ENCODE results near the gene CAMSAP1. TPM values are rescaled to one million over a fixed set of nuclear protein-coding genes. Genes with fewer than 3 reads are reported as not detected.

CAMSAP1 gene
- total and polyA plus RNA-seq, 2 experiments from 2014 or later: 2.8 to 12.4 TPM

DNA sequence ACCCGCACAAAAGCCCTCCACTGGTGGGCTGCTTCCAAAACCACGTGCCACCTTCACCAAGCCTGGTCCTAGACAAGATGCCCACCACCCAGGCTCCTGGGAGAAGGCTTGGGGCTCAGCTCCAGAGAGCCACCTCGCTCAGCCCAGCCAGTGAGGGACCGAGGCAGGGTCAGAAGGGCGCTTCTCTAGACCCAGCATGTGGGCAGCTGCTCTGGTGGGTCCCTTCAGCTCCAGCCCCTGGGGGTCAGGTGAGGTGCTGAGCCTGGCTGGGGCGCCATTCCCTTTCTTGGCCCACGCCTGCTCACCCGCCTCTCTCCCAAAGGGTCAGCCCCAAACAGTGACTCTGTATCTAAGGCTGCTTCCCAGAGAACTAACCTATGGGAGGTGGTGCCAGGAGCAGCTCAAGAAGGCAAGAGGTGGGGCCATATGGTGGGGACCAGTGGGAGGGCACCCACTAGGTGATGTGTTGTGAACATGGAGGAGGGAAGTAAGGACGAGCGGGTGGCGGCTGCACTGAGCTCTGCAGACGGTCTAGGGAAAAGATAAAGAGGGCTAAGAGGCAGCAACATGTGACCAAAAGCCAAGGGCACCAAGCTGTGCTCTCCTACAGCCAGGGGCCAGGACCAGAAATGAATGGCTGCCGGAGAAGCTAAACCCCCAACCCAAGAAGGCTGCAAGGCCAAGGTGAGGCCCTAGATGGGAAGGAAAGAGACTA is 79.3 kb downstream of the CAMSAP1 start:
- in situ Hi-C loops (cut with MboI): no loop called here
- H3K9me2 ChIP-seq (ENCODE audit: insufficient read depth): no peaks in the 10 kb centered on the region
- H3K9ac ChIP-seq: no peak overlapping the region
- TF ChIP-seq EZH2 (IDR thresholded peaks at IDR 0.05; ENCODE audit: insufficient read depth, poor library complexity, severe bottlenecking) (no peak), EZH2phosphoT487 (IDR thresholded peaks at IDR 0.05; ENCODE audit: insufficient read depth, low read depth) (no peak)
- H3K27me3 ChIP-seq (replicated peaks; ENCODE audit: insufficient read depth): no peaks in the 10 kb centered on the region
- H3F3A ChIP-seq (ENCODE audit: insufficient read depth): no peaks in the 10 kb centered on the region
- peaks cover 3% of the 10 kb centered on the region; the same call in 1 of the 2 replicates for H3K36me3 ChIP-seq (ENCODE audit: low read depth)
- H3K4me2 ChIP-seq (ENCODE audit: unreplicated experiment): no peak overlapping the region
- no peaks in the 10 kb centered on the region; the same call in 1 of the 2 replicates for H4K20me1 ChIP-seq (ENCODE audit: insufficient read depth)
- no peak overlapping the region for H3K4me3 ChIP-seq
- H3K4me1 ChIP-seq (ENCODE audit: insufficient read depth): no peaks in the 10 kb centered on the region
- WGBS, 2 experiments (ENCODE audit: low coverage in 1 of 2, low lambda C conversion rate in 2 of 2, missing lambda C conversion rate in 2 of 2): 98 to 99% methylated on average over 13 of the region's 13 CpGs
- H3K9me3 ChIP-seq (ENCODE audit: low read depth): no peaks in the 10 kb centered on the region
- DNase-seq: no peak
- H3K79me2 ChIP-seq (ENCODE audit: insufficient read depth): peaks cover 26% of the 10 kb centered on the region
- no peak overlapping the region for H2AFZ ChIP-seq
- H3K27ac ChIP-seq: no peak overlapping the region

DNA sequence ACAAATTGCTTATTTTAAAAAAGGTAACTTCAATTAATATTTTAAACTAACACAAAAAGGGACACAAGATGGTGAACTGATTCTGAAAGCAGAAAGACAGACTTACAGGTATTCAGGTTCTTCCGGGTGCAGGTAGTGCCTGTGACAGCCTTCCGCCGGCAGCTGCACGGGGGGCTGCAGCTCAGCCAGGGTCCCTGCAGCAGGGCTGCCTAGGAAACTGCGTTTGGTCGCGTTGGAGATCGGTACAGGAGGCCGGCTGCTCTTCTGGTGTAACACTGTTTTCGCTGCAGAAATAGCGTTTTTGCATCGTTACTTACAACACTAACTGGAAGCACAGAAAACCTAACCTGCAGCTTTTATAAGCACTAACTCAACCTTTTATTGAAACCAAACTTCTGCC is 80.0 kb downstream of the CAMSAP1 start:
- no peak for TF ChIP-seq EZH2phosphoT487 (IDR thresholded peaks at IDR 0.05; ENCODE audit: insufficient read depth, low read depth)
- TF ChIP-seq EZH2 (IDR thresholded peaks at IDR 0.05; ENCODE audit: insufficient read depth, poor library complexity, severe bottlenecking): no peak
- no peak overlapping the region for H3K27ac ChIP-seq
- H3K9me2 ChIP-seq (ENCODE audit: insufficient read depth): no peaks in the 10 kb centered on the region
- no peak overlapping the region for H3K4me2 ChIP-seq (ENCODE audit: unreplicated experiment)
- no peak overlapping the region for H3K4me3 ChIP-seq
- H3K4me1 ChIP-seq (ENCODE audit: insufficient read depth): no peaks in the 10 kb centered on the region
- no peaks in the 10 kb centered on the region; the same call in 1 of the 2 replicates for H4K20me1 ChIP-seq (ENCODE audit: insufficient read depth)
- H3K27me3 ChIP-seq (replicated peaks; ENCODE audit: insufficient read depth): no peaks in the 10 kb centered on the region
- WGBS, 2 experiments (ENCODE audit: low coverage in 1 of 2, low lambda C conversion rate in 2 of 2, missing lambda C conversion rate in 2 of 2): 97 to 98% methylated on average over 12 of the region's 12 CpGs
- no peaks in the 10 kb centered on the region for H3F3A ChIP-seq (ENCODE audit: insufficient read depth)
- in situ Hi-C loops (cut with MboI): no loop called here
- DNase-seq: no peak
- H3K79me2 ChIP-seq (ENCODE audit: insufficient read depth): peaks cover 26% of the 10 kb centered on the region
- H2AFZ ChIP-seq: no peak overlapping the region
- H3K9ac ChIP-seq: no peak overlapping the region
- no peaks in the 10 kb centered on the region for H3K9me3 ChIP-seq (ENCODE audit: low read depth)
- peaks cover 3% of the 10 kb centered on the region; the same call in 1 of the 2 replicates for H3K36me3 ChIP-seq (ENCODE audit: low read depth)

DNA sequence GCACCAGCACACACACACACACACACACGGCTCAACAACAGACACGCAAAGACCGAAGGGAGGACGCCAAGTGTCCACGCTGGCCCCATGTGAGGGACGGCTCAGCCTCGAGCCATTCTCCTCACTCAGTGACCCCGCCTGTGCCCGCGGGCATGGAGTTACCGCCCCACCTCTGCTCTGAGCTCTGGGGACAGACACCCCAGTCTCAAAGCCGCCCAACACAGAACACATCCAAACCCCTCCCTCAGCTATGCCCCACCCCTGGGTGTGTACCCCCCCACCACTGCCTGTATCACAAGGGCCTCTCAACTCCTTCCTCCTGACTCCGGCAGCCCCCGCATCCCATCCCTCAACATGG is 81.2 kb downstream of the CAMSAP1 start:
- Histone ChIP-seq H3K79me2 (ENCODE audit: insufficient read depth) (peaks cover 23% of the 10 kb centered on the region; the same call in 1 of the 2 replicates), H2AFZ (no peak overlapping the region), H4K20me1 (ENCODE audit: insufficient read depth) (no peaks in the 10 kb centered on the region), H3K36me3 (ENCODE audit: low read depth) (peaks cover 3% of the 10 kb centered on the region; the same call in 1 of the 2 replicates), H3F3A (ENCODE audit: insufficient read depth) (no peaks in the 10 kb centered on the region), H3K4me3 (no peak overlapping the region), H3K27ac (no peak overlapping the region), H3K27me3 (replicated peaks; ENCODE audit: insufficient read depth) (no peaks in the 10 kb centered on the region), H3K9ac (no peak overlapping the region), H3K4me2 (ENCODE audit: unreplicated experiment) (no peak overlapping the region), H3K9me2 (ENCODE audit: insufficient read depth) (no peaks in the 10 kb centered on the region), H3K9me3 (ENCODE audit: low read depth) (no peaks in the 10 kb centered on the region), H3K4me1 (ENCODE audit: insufficient read depth) (no peaks in the 10 kb centered on the region)
- DNase-seq: no peak
- in situ Hi-C loops (cut with MboI): no loop called here
- WGBS, 2 experiments (ENCODE audit: low coverage in 1 of 2, low lambda C conversion rate in 2 of 2, missing lambda C conversion rate in 2 of 2): 98% methylated on average over 12 to 14 of the region's 14 CpGs
- TF ChIP-seq EZH2phosphoT487 (IDR thresholded peaks at IDR 0.05; ENCODE audit: insufficient read depth, low read depth) (no peak), EZH2 (IDR thresholded peaks at IDR 0.05; ENCODE audit: insufficient read depth, poor library complexity, severe bottlenecking) (no peak)

- Histone ChIP-seq H3K27me3 (replicated peaks; ENCODE audit: insufficient read depth) (no peaks in the 10 kb centered on the region), H3K4me1 (ENCODE audit: insufficient read depth) (no peaks in the 10 kb centered on the region), H3K36me3 (ENCODE audit: low read depth) (peaks cover 3% of the 10 kb centered on the region; the same call in 1 of the 2 replicates), H3K9me2 (ENCODE audit: insufficient read depth) (no peaks in the 10 kb centered on the region), H3K9ac (no peak overlapping the region), H4K20me1 (ENCODE audit: insufficient read depth) (no peaks in the 10 kb centered on the region), H3K79me2 (ENCODE audit: insufficient read depth) (peaks cover 18% of the 10 kb centered on the region; the same call in 1 of the 2 replicates), H3K4me3 (no peak overlapping the region), H3K4me2 (ENCODE audit: unreplicated experiment) (no peak overlapping the region), H3F3A (ENCODE audit: insufficient read depth) (no peaks in the 10 kb centered on the region), H2AFZ (no peak overlapping the region), H3K27ac (no peak overlapping the region), H3K9me3 (ENCODE audit: low read depth) (no peaks in the 10 kb centered on the region)
- in situ Hi-C loops (cut with MboI): no loop called here
- 91 to 93% methylated on average over 25 of the region's 25 CpGs for WGBS, 2 experiments (ENCODE audit: low coverage in 1 of 2, low lambda C conversion rate in 2 of 2, missing lambda C conversion rate in 2 of 2)
- DNase-seq: no peak
- TF ChIP-seq EZH2 (IDR thresholded peaks at IDR 0.05; ENCODE audit: insufficient read depth, poor library complexity, severe bottlenecking): no peak
- TF ChIP-seq EZH2phosphoT487 (IDR thresholded peaks at IDR 0.05; ENCODE audit: insufficient read depth, low read depth): no peak
Measured at GRCh38 chr9:135825435-135826187, 81.7 kb downstream of the CAMSAP1 start.

Data from GM23248 (cell line).